GM12801 (cell line): ENCODE data around the gene RUNX1.

Experiments used
- CTCF ChIP-seq: IDR thresholded peaks from one replicate; pipeline ENCODE4 v1.5.1; 2011; ENCODE audit warnings: control low read depth; ENCODE audit not compliant: insufficient read length; ENCODE audit errors: extremely low read depth

Gene RUNX1

DNA sequence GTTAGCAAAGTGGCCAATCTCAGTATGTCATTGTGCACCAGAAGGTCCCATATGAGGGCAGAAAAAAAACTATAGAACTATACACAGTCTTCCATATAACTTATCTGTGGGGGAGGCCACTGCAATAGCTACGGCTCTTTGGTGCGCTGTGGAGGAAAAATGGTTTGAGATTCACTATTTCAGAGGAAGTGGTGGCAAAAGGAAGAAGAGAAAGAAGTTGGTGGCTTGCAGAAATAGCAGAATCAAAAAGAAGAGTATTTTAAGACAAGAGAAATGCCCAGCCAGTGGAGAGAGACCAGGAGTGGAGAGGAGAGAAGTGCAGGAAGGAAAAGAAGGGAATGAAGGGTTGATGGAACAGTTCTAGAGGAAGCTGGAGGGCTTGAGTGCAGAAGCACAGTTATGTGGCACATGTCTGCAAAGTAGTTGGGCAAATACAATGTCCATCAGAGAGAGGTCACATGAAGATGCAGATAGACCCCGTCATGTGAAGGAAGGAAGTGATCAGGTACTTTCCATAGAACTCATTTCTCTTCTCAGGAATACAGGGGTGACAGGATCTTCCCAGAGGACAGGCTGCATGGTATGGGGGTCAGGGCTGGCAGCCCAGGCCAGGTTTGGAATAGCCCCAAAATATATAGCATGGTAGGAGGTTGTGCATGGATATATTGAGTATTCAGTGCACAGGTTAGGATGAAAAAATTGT lies 64.6 kb downstream of the RUNX1 start:
- no peak for TF ChIP-seq CTCF

DNA sequence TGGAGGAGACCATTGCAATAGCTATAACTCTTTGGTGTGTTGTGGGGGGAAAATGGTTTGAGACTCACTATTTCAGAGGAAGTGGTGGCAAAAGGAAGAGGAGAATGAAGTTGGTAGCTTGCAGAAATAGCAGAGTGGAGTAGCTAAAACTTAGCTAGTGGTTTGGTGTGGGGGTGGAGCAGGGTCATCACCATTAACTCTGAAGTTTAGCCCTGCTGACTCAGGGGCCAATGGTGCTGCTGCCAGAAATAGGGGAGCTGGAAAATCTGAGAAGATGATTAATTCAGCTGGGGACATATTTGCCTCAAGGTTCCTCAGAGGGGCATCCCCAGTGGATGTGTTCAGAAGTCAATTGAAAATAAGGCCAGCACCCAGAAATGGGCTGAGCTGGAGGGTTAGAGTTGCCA lies 65.4 kb downstream of the RUNX1 start:
- TF ChIP-seq CTCF, result no peak

GRCh38 chr21:34981791-34982190 lies 67.3 kb downstream of the RUNX1 start:
- TF ChIP-seq CTCF, result no peak

GRCh38 chr21:34980423-34981115 lies 68.5 kb downstream of the RUNX1 start:
- no peak for TF ChIP-seq CTCF

DNA sequence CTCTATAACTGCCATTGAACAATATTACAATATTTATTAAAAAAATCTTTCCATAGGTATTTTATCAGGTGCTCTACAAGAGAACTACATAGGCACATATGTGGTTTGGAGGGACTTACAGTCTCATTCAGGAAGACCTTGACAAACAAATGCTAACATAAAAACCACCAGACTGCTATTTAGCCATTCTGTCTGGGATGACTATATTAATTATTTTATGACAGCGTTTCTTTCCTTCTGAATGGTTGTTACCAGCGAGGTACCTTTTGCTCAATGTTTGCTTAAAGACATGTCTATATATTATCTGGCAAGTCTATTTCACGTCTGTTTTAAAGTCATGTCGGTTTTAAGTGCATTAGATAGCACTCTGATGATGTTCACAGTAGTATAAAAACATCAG lies 69.7 kb downstream of the RUNX1 start:
- TF ChIP-seq CTCF, result no peak

DNA sequence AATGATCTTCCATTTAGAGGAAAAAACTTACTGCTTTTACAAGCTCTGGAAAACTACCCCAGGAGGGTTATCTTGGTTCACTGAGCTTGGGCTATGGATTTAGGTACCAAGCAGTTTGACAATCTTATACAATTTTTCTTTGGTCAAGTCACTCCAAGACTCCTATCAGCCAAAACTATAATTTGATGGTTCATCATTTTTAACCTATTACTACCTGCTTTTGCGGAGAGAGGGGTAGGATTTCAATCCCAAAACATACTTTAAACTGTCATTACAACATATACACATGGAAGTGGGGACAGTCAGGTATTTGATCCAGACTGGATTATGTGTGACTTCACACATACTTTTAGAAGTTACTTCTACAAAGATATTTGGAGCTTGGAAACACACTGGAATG lies 71.8 kb downstream of the RUNX1 start:
- no peak for TF ChIP-seq CTCF

DNA sequence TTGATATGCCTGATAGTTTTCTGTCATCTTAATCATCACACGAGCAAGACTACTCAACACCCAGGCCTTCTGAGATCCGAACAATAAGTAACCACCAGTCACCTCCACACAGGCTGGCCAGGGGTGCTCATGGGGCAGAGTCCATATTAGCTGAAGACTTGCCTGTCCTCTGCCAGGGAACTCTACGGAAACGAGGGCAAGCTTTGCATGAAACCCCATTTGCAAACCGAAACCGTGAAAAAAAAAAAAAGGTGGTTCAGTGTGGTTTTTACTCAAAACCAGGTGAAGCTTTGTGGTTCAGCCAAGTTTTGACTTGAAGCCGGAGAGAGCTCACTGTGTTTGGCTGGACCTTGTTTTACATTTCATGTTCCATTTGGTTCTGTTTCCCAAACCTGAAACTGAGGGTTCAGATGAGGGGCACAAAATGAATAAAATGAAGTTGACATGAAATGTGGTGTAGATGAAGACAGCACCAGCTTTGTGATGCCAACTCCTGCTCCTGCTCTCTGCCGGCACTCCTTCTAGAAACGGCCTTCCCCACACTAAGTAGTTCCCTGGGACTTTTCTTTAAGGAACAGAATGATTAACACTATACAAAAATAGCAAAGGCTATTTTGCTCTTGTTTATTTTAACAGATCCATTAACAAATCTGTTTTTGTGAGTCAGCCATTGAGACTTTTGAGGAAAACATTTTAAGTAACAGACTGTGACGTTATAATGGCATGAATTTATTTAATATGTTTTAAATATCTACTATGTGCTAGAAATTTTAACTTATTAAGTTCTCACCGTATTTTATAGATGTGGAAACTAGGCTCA lies 74.7 kb downstream of the RUNX1 start:
- TF ChIP-seq CTCF, result no peak
